Adipose tissue (tissue), 3 donors: ENCODE data around the gene IL2RG. TPM values are rescaled to one million over a fixed set of nuclear protein-coding genes. Genes with fewer than 3 reads are reported as not detected.

Source experiments
- H3K27ac ChIP-seq: one replicate; pipeline ENCODE4 v1.5.1; 2013; ENCODE audit warnings: low read depth, low read length
- WGBS, 3 donors: extraction: QIAGEN DNeasy Blood & Tissue Kit; methylation state at CpG; one replicate each; pipeline ENCODE4 v1.1.7; 2013; 5-methylcytosine and 5-hydroxymethylcytosine counted together
- polyA plus RNA-seq, 3 donors: library from polyadenylated mRNA; stranded (reverse); fragments of 200-250 nt; gene quantifications; one replicate each; pipeline ENCODE4 v1.2.3, GENCODE V29; 2013
- donor health status: healthy with polysubstance abuse.
- donor health status: Bipolar disorder and iron deficiency.
- donor health status: healthy.

Gene IL2RG
- polyA plus RNA-seq, 3 donors, result 2.9 to 15.4 (median 10.8) TPM

GRCh38 chrX:71117358-71117757 lies 6.0 kb upstream of the IL2RG start:
- H3K27ac ChIP-seq, result no peak overlapping the region
- WGBS, 3 donors, result 66 to 88% (median 85%) methylated on average over 10 of the region's 10 CpGs

- H3K27ac ChIP-seq, result no peak overlapping the region
- WGBS, 3 donors, result 49 to 63% (median 50%) methylated on average over 5 of the region's 5 CpGs
These were observed 599 bp upstream of the IL2RG start for GRCh38 chrX:71111921-71112431.

GRCh38 chrX:71109051-71109450 lies 2.3 kb downstream of the IL2RG start:
- H3K27ac ChIP-seq, result no peak overlapping the region
- WGBS, 3 donors, result 78 to 93% (median 91%) methylated on average over 6 of the region's 6 CpGs

GRCh38 chrX:71107762-71108360 lies 3.5 kb downstream of the IL2RG start:
- no peak overlapping the region for H3K27ac ChIP-seq
- WGBS, 3 donors, result 28 to 48% (median 45%) methylated on average over 7 to 9 of the region's 9 CpGs

GRCh38 chrX:71107245-71107644 lies 4.1 kb downstream of the IL2RG start:
- WGBS, 3 donors, result 47 to 91% (median 65%) methylated on average over 4 of the region's 4 CpGs
- H3K27ac ChIP-seq, result no peak overlapping the region

- 75 to 89% (median 79%) methylated on average over 1 of the region's 1 CpG for WGBS, 3 donors
- H3K27ac ChIP-seq, result no peak within 1 kb of the TSS
These were observed 5.0 kb downstream of the IL2RG start, which contains the start of gene CXorf65 for GRCh38 chrX:71106427-71106826. Gene CXorf65 (minus strand): TSS chrX:71106740. CDS start chrX:71106556, 184 bp downstream.

- WGBS, 3 donors, result 82 to 96% (median 83%) methylated on average over 3 of the region's 3 CpGs
- no peak overlapping the region for H3K27ac ChIP-seq
These were observed 5.7 kb downstream of the IL2RG start for GRCh38 chrX:71105628-71106027.

- WGBS, 3 donors, result 22 to 26% (median 23%) methylated on average over 6 to 9 of the region's 10 CpGs
These were observed 8.0 kb downstream of the IL2RG start for GRCh38 chrX:71103110-71103983.

GRCh38 chrX:71102292-71102691 lies 9.1 kb downstream of the IL2RG start:
- WGBS, 3 donors, result 40 to 65% (median 59%) methylated on average over 2 to 3 of the region's 3 CpGs
- no peak overlapping the region for H3K27ac ChIP-seq

More at GRCh38 chrX:71103110-71103983, 8.0 kb downstream of the IL2RG start:
- H3K27ac ChIP-seq, result no peak overlapping the region

- H3K27ac ChIP-seq, result no peak overlapping the region
- 67 to 85% (median 85%) methylated on average over 28 to 31 of the region's 31 CpGs for whole genome bisulfite sequencing, 3 donors
These were observed 10.5 kb downstream of the IL2RG start for GRCh38 chrX:71100581-71101505.

- WGBS, 3 donors, result 71 to 97% (median 91%) methylated on average over 4 of the region's 4 CpGs
- no peak overlapping the region for H3K27ac ChIP-seq
These were observed 11.6 kb downstream of the IL2RG start for GRCh38 chrX:71099736-71100135.

GRCh38 chrX:71098951-71099506 lies 12.3 kb downstream of the IL2RG start:
- no peak overlapping the region for H3K27ac ChIP-seq
- 60 to 78% (median 66%) methylated on average over 5 of the region's 5 CpGs for WGBS, 3 donors

GRCh38 chrX:71098302-71098701 lies 13.1 kb downstream of the IL2RG start:
- WGBS, 3 donors, result 18 to 26% (median 18%) methylated on average over 2 of the region's 2 CpGs
- no peak overlapping the region for H3K27ac ChIP-seq

- no peak overlapping the region for H3K27ac ChIP-seq
- WGBS, 3 donors, result 2 to 37% (median 3%) methylated on average over 5 to 9 of the region's 9 CpGs
These were observed 14.7 kb downstream of the IL2RG start for GRCh38 chrX:71096760-71097032.

- WGBS, 3 donors, result 0 to 24% (median 0%) methylated on average over 20 to 46 of the region's 46 CpGs
- no peak overlapping the region for H3K27ac ChIP-seq
These were observed 15.2 kb downstream of the IL2RG start for GRCh38 chrX:71095981-71096759.

- no peak within 1 kb of the TSS for H3K27ac ChIP-seq
- 1 to 8% (median 1%) methylated on average over 26 to 29 of the region's 29 CpGs for WGBS, 3 donors
These were observed 15.8 kb downstream of the IL2RG start, which contains the start of gene FOXO4 for GRCh38 chrX:71095555-71095980. Gene FOXO4 (plus strand): TSS chrX:71095851. CDS start chrX:71096529, 678 bp downstream.

GRCh38 chrX:71095033-71095432 lies 16.3 kb downstream of the IL2RG start:
- no peak overlapping the region for H3K27ac ChIP-seq
- 25 to 39% (median 26%) methylated on average over 5 to 6 of the region's 6 CpGs for WGBS, 3 donors
